Measurements from ENCODE around the gene CGB7.
"Not testable (repeated sequence)": the region's sequence is repeated elsewhere in the genome, so short reads cannot be mapped to it uniquely, and the experiment has no call there.

Gene CGB7

GRCh38 chr19:49057636-49058234 is at the start of gene CGB7:
TSS of gene CGB7 (minus strand) at chr19:49057749. CDS start at chr19:49055375, 2,374 bp downstream.
- DNase-seq (ENCODE audit: low read depth), result peak; percentile 18

GRCh38 chr19:49106648-49107135 is 49.1 kb upstream of the CGB7 start:
- DNase-seq (ENCODE audit: low read depth), result peak; percentile 67

GRCh38 chr19:49104229-49104864 is 46.8 kb upstream of the CGB7 start:
- DNase-seq (ENCODE audit: low read depth), result no peak

- no peak for DNase-seq (ENCODE audit: low read depth)
Measured at GRCh38 chr19:49103331-49104085, 46.0 kb upstream of the CGB7 start.

GRCh38 chr19:49102303-49102702 is 44.8 kb upstream of the CGB7 start:
- DNase-seq (ENCODE audit: low read depth), result no peak

- no peak for DNase-seq (ENCODE audit: low read depth)
Measured at GRCh38 chr19:49101160-49101559, 43.6 kb upstream of the CGB7 start.

GRCh38 chr19:49098795-49099194 is 41.2 kb upstream of the CGB7 start:
- no peak for DNase-seq (ENCODE audit: low read depth)

GRCh38 chr19:49097453-49098288 is 40.1 kb upstream of the CGB7 start:
- DNase-seq (ENCODE audit: low read depth), result peak; percentile 61

GRCh38 chr19:49094505-49095482 is 37.2 kb upstream of the CGB7 start:
- no peak for DNase-seq (ENCODE audit: low read depth)

- no peak for DNase-seq (ENCODE audit: low read depth)
Measured at GRCh38 chr19:49092686-49093085, 35.1 kb upstream of the CGB7 start.

- DNase-seq (ENCODE audit: low read depth), result no peak
Measured at GRCh38 chr19:49091391-49092038, 34.0 kb upstream of the CGB7 start.

GRCh38 chr19:49086296-49086695 is 28.7 kb upstream of the CGB7 start:
- DNase-seq (ENCODE audit: low read depth), result no peak

GRCh38 chr19:49085868-49086232 is 28.3 kb upstream of the CGB7 start:
- DNase-seq (ENCODE audit: low read depth), result no peak

GRCh38 chr19:49085020-49085867 is 27.7 kb upstream of the CGB7 start, which contains the start of gene SNRNP70:
TSS of gene SNRNP70 (plus strand) at chr19:49085451. CDS start at chr19:49086415, 964 bp downstream.
- peak; percentile 98 for DNase-seq (ENCODE audit: low read depth)

GRCh38 chr19:49084206-49085019 is 26.9 kb upstream of the CGB7 start:
- DNase-seq (ENCODE audit: low read depth), result no peak

- no peak for DNase-seq (ENCODE audit: low read depth)
Measured at GRCh38 chr19:49081273-49081672, 23.7 kb upstream of the CGB7 start.

GRCh38 chr19:49080392-49080791 is 22.8 kb upstream of the CGB7 start:
- no peak for DNase-seq (ENCODE audit: low read depth)

GRCh38 chr19:49074869-49075268 is 17.3 kb upstream of the CGB7 start:
- DNase-seq (ENCODE audit: low read depth), result not testable (repeated sequence)
